ENCODE measurements around the gene DOC2B.

DNA sequence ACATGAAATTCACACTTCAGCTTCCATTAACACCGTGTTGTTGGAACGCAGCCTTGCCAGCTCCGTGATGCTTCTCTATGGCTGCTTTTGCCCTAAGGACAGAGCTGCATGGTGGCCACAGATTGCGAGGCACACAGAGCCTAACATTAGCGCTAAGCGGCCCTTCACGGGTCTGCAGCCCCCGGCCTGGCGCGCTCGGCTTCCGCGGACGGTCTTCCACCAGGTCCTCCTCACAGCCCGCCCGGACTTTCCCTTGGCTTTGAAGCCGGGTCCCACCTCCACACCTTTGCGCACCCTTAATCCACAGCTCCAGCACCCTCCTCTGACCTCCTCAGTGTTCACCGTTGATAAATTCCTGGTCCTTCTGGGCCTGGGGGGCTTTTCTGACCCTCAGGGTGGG is 24.5 kb downstream of the DOC2B start:
- TF ChIP-seq, protein P1, sequence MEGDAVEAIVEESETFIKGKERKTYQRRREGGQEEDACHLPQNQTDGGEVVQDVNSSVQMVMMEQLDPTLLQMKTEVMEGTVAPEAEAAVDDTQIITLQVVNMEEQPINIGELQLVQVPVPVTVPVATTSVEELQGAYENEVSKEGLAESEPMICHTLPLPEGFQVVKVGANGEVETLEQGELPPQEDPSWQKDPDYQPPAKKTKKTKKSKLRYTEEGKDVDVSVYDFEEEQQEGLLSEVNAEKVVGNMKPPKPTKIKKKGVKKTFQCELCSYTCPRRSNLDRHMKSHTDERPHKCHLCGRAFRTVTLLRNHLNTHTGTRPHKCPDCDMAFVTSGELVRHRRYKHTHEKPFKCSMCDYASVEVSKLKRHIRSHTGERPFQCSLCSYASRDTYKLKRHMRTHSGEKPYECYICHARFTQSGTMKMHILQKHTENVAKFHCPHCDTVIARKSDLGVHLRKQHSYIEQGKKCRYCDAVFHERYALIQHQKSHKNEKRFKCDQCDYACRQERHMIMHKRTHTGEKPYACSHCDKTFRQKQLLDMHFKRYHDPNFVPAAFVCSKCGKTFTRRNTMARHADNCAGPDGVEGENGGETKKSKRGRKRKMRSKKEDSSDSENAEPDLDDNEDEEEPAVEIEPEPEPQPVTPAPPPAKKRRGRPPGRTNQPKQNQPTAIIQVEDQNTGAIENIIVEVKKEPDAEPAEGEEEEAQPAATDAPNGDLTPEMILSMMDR (IDR thresholded peaks at IDR 0.05; ENCODE audit: low read length), result no peak
- no peak for TF ChIP-seq EZH2 (optimal IDR thresholded peaks at IDR 0.05; ENCODE audit: low read depth, low read length)
